A549 treated with Hydrocortisone at 1 μM for 4 hours (cell line): ENCODE data around the gene RASSF6. TPM values are rescaled to one million over a fixed set of nuclear protein-coding genes. Genes with fewer than 3 reads are reported as not detected.

Experiments
- total RNA-seq: library from RNA; stranded (reverse); fragments of 200-300 nt; extraction: Qiagen RNA extraction; gene quantifications from 5 replicates; pipeline ENCODE4 v1.2.3, GENCODE V29; 2022

The RASSF6 gene
- total RNA-seq = 0.75 to 1.0 TPM (median 0.85 TPM) in 5 replicates

DNA sequence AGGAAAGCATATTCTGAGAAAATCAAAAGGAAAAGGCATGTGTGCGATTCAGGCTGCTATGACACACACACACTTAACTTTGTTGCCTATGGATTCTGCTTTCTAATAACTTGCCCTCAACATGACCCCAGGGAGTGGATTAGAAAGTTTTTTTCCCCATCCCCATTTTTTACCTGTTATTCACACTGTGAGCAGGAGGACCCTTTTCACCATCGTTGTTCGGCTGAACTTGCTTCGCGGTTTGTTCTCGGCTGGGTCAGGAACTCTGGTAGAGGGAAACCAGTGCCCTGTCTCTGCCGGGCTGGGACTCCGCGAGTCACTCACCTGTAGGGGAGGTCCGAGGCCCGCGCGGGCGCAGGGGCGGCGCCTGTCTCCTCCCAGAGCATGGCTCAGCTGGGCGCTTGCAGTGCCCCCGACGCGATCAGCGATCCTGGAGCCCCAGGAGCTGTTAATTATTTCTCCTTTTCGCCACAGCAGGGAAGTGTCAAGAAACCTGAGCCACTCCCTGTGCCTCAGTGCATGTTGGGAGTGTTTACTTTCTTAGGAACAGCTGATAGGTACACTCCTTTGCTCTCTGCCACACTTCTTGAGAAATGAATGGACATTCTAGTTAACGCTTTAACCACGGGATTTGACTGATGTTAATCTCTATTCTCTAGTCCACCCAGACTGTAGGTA, at the start of gene RASSF6:
Gene RASSF6 (minus strand): TSS at position 322 of the 678 bp plus-strand sequence. CDS start 8,641 bp downstream, outside the sequence.

Other genes with a start within 250 kb of the RASSF6 start
- gene ALB, start 216.1 kb downstream of the RASSF6 start, total RNA-seq = 1.7 to 2.3 TPM in 2 of 5 replicates, not detected in the others
- gene AFP, start 184.2 kb downstream of the RASSF6 start, total RNA-seq = 1.5 to 4.3 TPM (median 2.3 TPM) in 5 replicates
- not detected in 5 replicates for gene AFM, start 138.7 kb downstream of the RASSF6 start, total RNA-seq
- gene CXCL8, start 120.1 kb upstream of the RASSF6 start, total RNA-seq = 5.3 to 10.4 TPM (median 9.5 TPM) in 5 replicates
- gene CXCL6, start 216.2 kb upstream of the RASSF6 start, total RNA-seq = not detected in 5 replicates
- not detected in 5 replicates for gene PF4V1, start 232.9 kb upstream of the RASSF6 start, total RNA-seq
- 6.0 to 7.6 TPM (median 6.6 TPM) in 5 replicates for gene CXCL1, start 249.0 kb upstream of the RASSF6 start, total RNA-seq